Thoracic aorta (tissue), 2 donors: ENCODE measurements around the gene OR4A16. TPM values are rescaled to one million over a fixed set of nuclear protein-coding genes. Genes with fewer than 3 reads are reported as not detected.

Experiments used
- ATAC-seq: fragments of 150-250 bp; one replicate; pipeline ENCODE4 v1.8.0; 2017; ENCODE audit warnings: low read depth; ENCODE audit not compliant: insufficient number of reproducible peaks, low FRiP score
- DNase-seq: peaks from one replicate; pipeline ENCODE4 v3.0.0-alpha.2; 2020; ENCODE audit warnings: low spot score
- H3K27ac ChIP-seq, 2 donors: fragments of 200-600 bp; sonication (generic); 1 replicate in 1 of 2; 2 replicates in 1 of 2; pipeline ENCODE4 v1.5.1; 2016; ENCODE audit warnings: mild to moderate bottlenecking in 2 of 2, moderate library complexity in 2 of 2
- H3K27me3 ChIP-seq: fragments of 200-600 bp; sonication (generic); replicated peaks from 2 replicates; pipeline ENCODE4 v1.6.0; 2016; ENCODE audit warnings: mild to moderate bottlenecking; ENCODE audit not compliant: insufficient read depth
- H3K36me3 ChIP-seq: fragments of 200-600 bp; sonication (generic); one replicate; pipeline ENCODE4 v1.5.1; 2016
- H3K4me1 ChIP-seq, 2 donors: fragments of 200-600 bp; sonication (generic); 1 replicate in 1 of 2; 2 replicates in 1 of 2; pipeline versions ENCODE4 v1.5.1 to v1.6.0; 2016; ENCODE audit warnings: low read depth in 2 of 2, mild to moderate bottlenecking in 1 of 2; ENCODE audit not compliant: control insufficient read depth in 1 of 2
- H3K4me3 ChIP-seq: fragments of 200-600 bp; sonication (generic); 2 replicates; pipeline ENCODE4 v1.5.1; 2016; ENCODE audit warnings: mild to moderate bottlenecking
- H3K9me3 ChIP-seq: fragments of 200-600 bp; sonication (generic); 2 replicates; pipeline ENCODE4 v1.5.1; 2016
- CTCF ChIP-seq: fragments of 200-600 bp; sonication (generic); IDR thresholded peaks from one replicate; pipeline ENCODE4 v1.5.1; 2019; ENCODE audit warnings: antibody characterized with exemption
- total RNA-seq, 2 donors: library from RNA; depleted of rRNA; stranded (reverse); fragments of >200 nt; gene quantifications; one replicate each; pipeline versions ENCODE4 v1.1.0 to v1.2.3, GENCODE V29; 2016

Gene OR4A16
- total RNA-seq, result not detected

- Histone ChIP-seq H3K27me3 (no peaks in the 10 kb centered on the region), H3K36me3 (no peaks in the 10 kb centered on the region), H3K4me3 (no peak within 1 kb of the TSS), H3K27ac (no peak within 1 kb of the TSS), H3K9me3 (no peaks in the 10 kb centered on the region), H3K4me1 (no peaks in the 10 kb centered on the region)
- DNase-seq (no peak), ATAC-seq (no peak)
- no peak for TF ChIP-seq CTCF
These were observed at the start of gene OR4A16 for GRCh38 chr11:55342901-55343300. Gene OR4A16, plus strand, starts transcription at chr11:55343201. Its CDS starts 0 bp downstream, at chr11:55343201.

- Histone ChIP-seq H3K36me3 (no peaks in the 10 kb centered on the region), H3K27me3 (no peaks in the 10 kb centered on the region), H3K4me3 (no peak overlapping the region), H3K9me3 (no peaks in the 10 kb centered on the region), H3K27ac (no peak overlapping the region), H3K4me1 (no peaks in the 10 kb centered on the region)
- TF ChIP-seq CTCF, result no peak
- ATAC-seq, result no peak
- no peak for DNase-seq
These were observed 18.5 kb upstream of the OR4A16 start for GRCh38 chr11:55324500-55324899.

GRCh38 chr11:55345306-55345705 lies 2.3 kb downstream of the OR4A16 start:
- Histone ChIP-seq H3K4me1 (no peaks in the 10 kb centered on the region), H3K27me3 (no peaks in the 10 kb centered on the region), H3K9me3 (no peaks in the 10 kb centered on the region), H3K36me3 (no peaks in the 10 kb centered on the region), H3K4me3 (no peak overlapping the region), H3K27ac (no peak overlapping the region)
- TF ChIP-seq CTCF, result no peak
- ATAC-seq, result no peak
- no peak for DNase-seq

- Histone ChIP-seq H3K4me1 (no peaks in the 10 kb centered on the region), H3K9me3 (no peaks in the 10 kb centered on the region), H3K27ac (no peak overlapping the region), H3K36me3 (no peaks in the 10 kb centered on the region), H3K4me3 (no peak overlapping the region), H3K27me3 (no peaks in the 10 kb centered on the region)
- DNase-seq, result no peak
- TF ChIP-seq CTCF, result no peak
- ATAC-seq, result no peak
These were observed 6.0 kb downstream of the OR4A16 start for GRCh38 chr11:55349032-55349431.

GRCh38 chr11:55357560-55358184 lies 14.7 kb downstream of the OR4A16 start:
- H3K9me3 ChIP-seq, result no peaks in the 10 kb centered on the region
- no peak for DNase-seq
- no peak overlapping the region for H3K4me3 ChIP-seq
- TF ChIP-seq CTCF, result no peak
- no peaks in the 10 kb centered on the region for H3K4me1 ChIP-seq
- H3K27me3 ChIP-seq, result no peaks in the 10 kb centered on the region
- no peak overlapping the region for H3K27ac ChIP-seq
- ATAC-seq, result no peak
- H3K36me3 ChIP-seq, result no peaks in the 10 kb centered on the region
